Activated CD4-positive, CD25-positive, alpha-beta regulatory T cell treated with anti-CD3 and anti-CD28 coated beads, Interleukin-2, amount 50 U/mL, for 72 hours (primary cell): Measurements from ENCODE around the gene EDNRA.

Experiments used
- DNase-seq: peaks from one replicate; pipeline ENCODE4 v3.0.0; 2021

The EDNRA gene

GRCh38 chr4:147498031-147498660 is 17.2 kb downstream of the EDNRA start:
- no peak for DNase-seq

GRCh38 chr4:147508346-147508745 is 27.4 kb downstream of the EDNRA start:
- DNase-seq: no peak

- no peak for DNase-seq
These were observed 28.5 kb downstream of the EDNRA start for GRCh38 chr4:147509386-147509785.

- DNase-seq: no peak
These were observed 30.2 kb downstream of the EDNRA start for GRCh38 chr4:147510962-147511668.

GRCh38 chr4:147513091-147513490 is 32.2 kb downstream of the EDNRA start:
- no peak for DNase-seq

- no peak for DNase-seq
These were observed 33.1 kb downstream of the EDNRA start for GRCh38 chr4:147513952-147514351.

GRCh38 chr4:147515220-147515936 is 34.5 kb downstream of the EDNRA start:
- no peak for DNase-seq

GRCh38 chr4:147516133-147516532 is 35.2 kb downstream of the EDNRA start:
- no peak for DNase-seq

GRCh38 chr4:147518086-147518485 is 37.2 kb downstream of the EDNRA start:
- DNase-seq: no peak

GRCh38 chr4:147518846-147519767 is 38.2 kb downstream of the EDNRA start:
- no peak for DNase-seq

- DNase-seq: no peak
These were observed 43.7 kb downstream of the EDNRA start for GRCh38 chr4:147524601-147525000.

- no peak for DNase-seq
These were observed 44.8 kb downstream of the EDNRA start for GRCh38 chr4:147525494-147526271.

GRCh38 chr4:147526272-147526654 is 45.4 kb downstream of the EDNRA start:
- no peak for DNase-seq

GRCh38 chr4:147528054-147528453 is 47.2 kb downstream of the EDNRA start:
- no peak for DNase-seq

- DNase-seq: no peak
These were observed 49.2 kb downstream of the EDNRA start for GRCh38 chr4:147530134-147530533.

- no peak for DNase-seq
These were observed 49.8 kb downstream of the EDNRA start for GRCh38 chr4:147530723-147531122.

- no peak for DNase-seq
These were observed 52.0 kb downstream of the EDNRA start for GRCh38 chr4:147532896-147533295.

- DNase-seq: no peak
These were observed 52.4 kb downstream of the EDNRA start for GRCh38 chr4:147533331-147533730.

GRCh38 chr4:147535124-147535523 is 54.2 kb downstream of the EDNRA start:
- no peak for DNase-seq

- no peak for DNase-seq
These were observed 57.8 kb downstream of the EDNRA start for GRCh38 chr4:147538711-147539110.

GRCh38 chr4:147539959-147540358 is 59.1 kb downstream of the EDNRA start:
- DNase-seq: no peak
